Brain microvascular endothelial cell (primary cell): Measurements from ENCODE around the gene MCU.
"Not testable (repeated sequence)": the region's sequence is repeated elsewhere in the genome, so short reads cannot be mapped to it uniquely, and the experiment has no call there.

Source experiments
- DNase-seq: peaks from one replicate; pipeline ENCODE4 v3.0.0-alpha.2; 2020
- H3K27ac ChIP-seq: fragments of 250-450 bp; sonication (Bioruptor Pico); 2 replicates; pipeline ENCODE4 v1.5.1; 2020; ENCODE audit warnings: mild to moderate bottlenecking, moderate library complexity
- H3K27me3 ChIP-seq: fragments of 250-450 bp; sonication (Bioruptor Pico); replicated peaks from 2 replicates; pipeline ENCODE4 v1.5.1; 2020; ENCODE audit warnings: mild to moderate bottlenecking
- H3K36me3 ChIP-seq: fragments of 250-450 bp; sonication (Bioruptor Pico); replicated peaks from 2 replicates; pipeline ENCODE4 v1.5.1; 2020; ENCODE audit warnings: mild to moderate bottlenecking
- H3K4me3 ChIP-seq: 2 replicates; pipeline ENCODE4 v1.5.1; 2011; ENCODE audit warnings: low read depth, mild to moderate bottlenecking, control low read depth, low read length, moderate library complexity
- CTCF ChIP-seq: IDR thresholded peaks from 2 replicates; pipeline ENCODE4 v1.5.1; 2011; ENCODE audit warnings: low read depth, mild to moderate bottlenecking, moderate library complexity, low read length, control low read depth, inconsistent platforms; ENCODE audit errors: missing control alignments
- in situ Hi-C: cut with HindIII; loops from 2 replicates; pipeline ENCODE4 v1.10.0; 2017; ENCODE audit warnings: low sequenced_read_pairs, low pct_ligation_motif_present

The MCU gene

DNA sequence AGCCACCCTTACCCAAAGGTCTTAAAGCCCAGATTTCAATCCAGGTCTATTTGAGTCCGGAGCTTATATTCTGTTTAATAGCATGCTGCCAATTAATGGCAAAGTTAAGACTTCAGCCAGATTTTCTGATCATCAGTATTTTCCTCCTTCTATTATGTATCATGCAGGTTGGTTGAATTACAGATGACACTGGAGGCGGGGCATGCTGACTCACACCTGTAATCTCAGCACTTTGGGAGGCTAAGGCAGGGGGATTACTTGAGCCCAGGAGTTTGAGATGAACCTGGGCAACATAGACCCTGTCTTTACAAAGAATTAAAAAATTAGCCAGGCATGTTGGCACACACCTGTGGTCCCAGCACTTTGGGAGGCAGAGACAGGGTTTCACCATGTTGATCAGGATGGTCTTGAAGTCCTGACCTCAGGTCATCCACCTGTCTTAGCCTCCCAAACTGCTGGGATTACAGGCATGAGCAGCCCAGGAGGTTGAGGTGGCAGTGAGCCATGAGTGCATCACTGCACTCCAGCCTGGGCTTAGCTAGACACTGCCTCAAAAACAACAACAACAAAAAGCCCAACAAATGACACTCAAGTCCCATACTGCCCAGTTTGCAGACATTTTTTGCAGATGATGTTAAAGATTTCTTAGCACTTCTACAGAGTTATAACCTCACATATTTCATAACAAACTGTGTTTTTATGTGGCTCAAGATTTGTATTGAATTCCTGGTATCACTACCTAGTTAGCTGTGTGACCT is 62.5 kb downstream of the MCU start:
- no peak for DNase-seq
- H3K4me3 ChIP-seq: no peak overlapping the region
- no peak for TF ChIP-seq CTCF
- H3K27me3 ChIP-seq: no peaks in the 10 kb centered on the region
- in situ Hi-C loops: no loop called here
- H3K36me3 ChIP-seq: no peaks in the 10 kb centered on the region
- H3K27ac ChIP-seq: no peak overlapping the region

GRCh38 chr10:72756674-72757385 is 64.9 kb downstream of the MCU start:
- Histone ChIP-seq H3K4me3 (no peak overlapping the region), H3K36me3 (no peaks in the 10 kb centered on the region), H3K27ac (no peak overlapping the region), H3K27me3 (no peaks in the 10 kb centered on the region)
- TF ChIP-seq CTCF: no peak
- peak; percentile 43 for DNase-seq
- in situ Hi-C loops: no loop called here

DNA sequence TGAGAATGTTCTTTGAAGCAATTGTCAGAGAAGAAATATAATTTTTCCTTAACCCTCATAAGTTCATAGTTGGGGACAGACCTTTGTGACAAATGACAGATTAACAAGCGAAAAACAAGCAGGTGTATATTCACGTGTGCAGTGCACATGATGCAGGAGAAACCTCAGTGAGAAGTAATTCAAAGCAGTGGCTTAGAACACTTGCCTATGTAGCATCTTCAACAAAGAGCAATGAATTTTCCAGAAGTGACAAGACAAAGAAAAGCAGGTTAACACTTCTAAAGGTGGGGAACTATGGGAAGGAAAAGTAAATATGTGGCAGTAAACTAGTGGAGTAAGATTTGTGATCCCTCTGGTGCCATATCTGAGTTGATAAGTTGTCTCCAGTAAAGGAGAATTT is 65.8 kb downstream of the MCU start:
- in situ Hi-C loops: no loop called here
- Histone ChIP-seq H3K27me3 (no peaks in the 10 kb centered on the region), H3K4me3 (no peak overlapping the region), H3K27ac (no peak overlapping the region), H3K36me3 (no peaks in the 10 kb centered on the region)
- no peak for TF ChIP-seq CTCF
- DNase-seq: no peak

DNA sequence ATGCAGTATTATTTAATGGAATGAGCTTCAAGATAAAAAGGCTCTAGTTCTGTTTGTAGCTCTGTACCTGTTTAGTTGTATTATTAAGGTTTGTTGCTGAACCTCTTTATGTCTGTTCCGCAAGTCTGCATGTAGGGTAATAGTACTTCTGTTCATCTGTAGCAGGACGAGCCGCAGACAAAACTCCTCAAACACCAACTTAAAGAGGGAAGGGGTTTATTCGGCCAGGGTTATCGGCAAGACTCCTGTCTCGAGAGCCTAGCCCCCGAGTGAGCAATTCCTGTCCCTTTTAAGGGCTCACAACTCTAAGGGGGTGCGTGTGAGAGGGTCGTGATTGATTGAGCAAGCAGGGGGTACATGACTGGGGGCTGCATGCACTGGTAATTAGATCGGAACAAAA is 67.0 kb downstream of the MCU start:
- H3K27me3 ChIP-seq, DNase-seq, in situ Hi-C loops, H3K4me3 ChIP-seq, H3K27ac ChIP-seq, H3K36me3 ChIP-seq: not testable (repeated sequence)

DNA sequence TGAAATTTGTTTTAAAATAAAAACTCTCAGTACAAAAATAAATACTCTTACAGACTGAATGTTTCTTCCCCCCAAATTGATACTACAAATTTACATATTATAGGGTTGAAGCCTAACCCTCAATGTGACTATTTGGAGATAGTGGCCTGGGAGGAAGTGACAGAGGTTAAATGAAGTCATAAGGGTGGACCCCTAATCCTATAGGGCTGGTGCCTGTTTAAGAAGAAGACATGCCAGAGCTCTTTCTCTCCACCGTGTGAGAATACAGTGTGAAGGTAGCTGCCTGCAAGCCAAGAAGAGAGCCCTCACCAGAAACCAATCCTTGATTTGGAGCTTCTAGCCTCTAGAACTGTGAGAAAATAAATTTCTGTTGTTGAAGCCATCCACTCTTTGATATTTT is 67.6 kb downstream of the MCU start:
- H3K27me3 ChIP-seq: no peaks in the 10 kb centered on the region
- H3K27ac ChIP-seq: no peak overlapping the region
- in situ Hi-C loops: no loop called here
- TF ChIP-seq CTCF: no peak
- no peaks in the 10 kb centered on the region for H3K36me3 ChIP-seq
- no peak overlapping the region for H3K4me3 ChIP-seq
- no peak for DNase-seq

- TF ChIP-seq CTCF: no peak
- Histone ChIP-seq H3K4me3 (no peak overlapping the region), H3K36me3 (no peaks in the 10 kb centered on the region), H3K27ac (no peak overlapping the region), H3K27me3 (no peaks in the 10 kb centered on the region)
- DNase-seq: no peak
- in situ Hi-C loops: no loop called here
These were observed 69.6 kb downstream of the MCU start for GRCh38 chr10:72761498-72761897.
